ENCODE data around the gene NEURL1.

Gene NEURL1

GRCh38 chr10:103617602-103618385 is 124.3 kb downstream of the NEURL1 start:
- no peak for DNase-seq (ENCODE audit: extremely low read depth, low read depth)
- TF ChIP-seq CTCF (IDR thresholded peaks at IDR 0.05; ENCODE audit: low read depth, low read length), result no peak

- TF ChIP-seq CTCF (IDR thresholded peaks at IDR 0.05; ENCODE audit: low read depth, low read length), result no peak
- DNase-seq (ENCODE audit: extremely low read depth, low read depth), result peak; percentile 83
Observed at GRCh38 chr10:103618575-103619423, 125.3 kb downstream of the NEURL1 start.

- DNase-seq (ENCODE audit: extremely low read depth, low read depth), result no peak
Observed at GRCh38 chr10:103619424-103620351, 126.2 kb downstream of the NEURL1 start.

GRCh38 chr10:103620352-103620740 is 126.8 kb downstream of the NEURL1 start:
- TF ChIP-seq CTCF (IDR thresholded peaks at IDR 0.05; ENCODE audit: low read depth, low read length), result no peak
- DNase-seq (ENCODE audit: extremely low read depth, low read depth), result no peak

More at GRCh38 chr10:103619424-103620351, 126.2 kb downstream of the NEURL1 start:
- TF ChIP-seq CTCF (IDR thresholded peaks at IDR 0.05; ENCODE audit: low read depth, low read length), result no peak

- DNase-seq (ENCODE audit: extremely low read depth, low read depth), result no peak
- TF ChIP-seq CTCF (IDR thresholded peaks at IDR 0.05; ENCODE audit: low read depth, low read length), result no peak
Observed at GRCh38 chr10:103620891-103621782, 127.6 kb downstream of the NEURL1 start.

- no peak for DNase-seq (ENCODE audit: extremely low read depth, low read depth)
- TF ChIP-seq CTCF (IDR thresholded peaks at IDR 0.05; ENCODE audit: low read depth, low read length), result no peak
Observed at GRCh38 chr10:103621783-103622125, 128.2 kb downstream of the NEURL1 start.

All from AG09319 (cell line).